IMR-90 (cell line): ENCODE measurements around the gene MID1IP1. TPM values are rescaled to one million over a fixed set of nuclear protein-coding genes. Genes with fewer than 3 reads are reported as not detected.

ENCODE experiments used
- ATAC-seq: fragments of 200-7000 bp; cut with Tn5 transposase; 2 replicates; pipeline ENCODE4 v1.9.1; 2020; ENCODE audit warnings: low read depth, mild to moderate bottlenecking, moderate library complexity
- BruUV-seq: library from RNA; stranded (reverse); fragments of 400-500 nt; replicated peaks from 2 replicates; lab custom pipeline; 2021; lab: Mats Ljungman, UMichigan
- CTCF ChIA-PET: fragments of 300-600 bp; formaldehyde crosslinking; extraction: SDS; loops from one replicate; lab custom pipeline; 2021; ENCODE audit warnings: antibody characterized with exemption; lab: Yijun Ruan, JAX
- POLR2A ChIA-PET: fragments of 300-600 bp; sonication (Branson Sonifier 250); formaldehyde crosslinking; loops from one replicate; lab custom pipeline; 2022; ENCODE audit warnings: antibody characterized with exemption; ENCODE audit not compliant: unreplicated experiment; lab: Charles Lee
- DNase-seq: peaks from one replicate; pipeline ENCODE4 v3.0.0; 2013
- H2AFZ ChIP-seq: replicated peaks from 2 replicates; pipeline ENCODE3; 2013; ENCODE audit warnings: low read length, mild to moderate bottlenecking; ENCODE audit not compliant: poor library complexity
- H2AK5ac ChIP-seq: 2 replicates; pipeline ENCODE4 v1.6.1; 2013; ENCODE audit warnings: low read depth, low read length, inconsistent platforms
- H2AK9ac ChIP-seq: replicated peaks from 2 replicates; pipeline ENCODE3; 2013; ENCODE audit warnings: mild to moderate bottlenecking, low read depth, low read length, moderate library complexity; ENCODE audit not compliant: poor library complexity
- H2BK120ac ChIP-seq: 2 replicates; pipeline ENCODE4 v1.6.1; 2013; ENCODE audit warnings: low read depth, low read length, inconsistent platforms
- H2BK15ac ChIP-seq: 3 replicates; pipeline ENCODE4 v1.6.1; 2013; ENCODE audit warnings: low read depth, low read length, inconsistent platforms
- H2BK20ac ChIP-seq: 2 replicates; pipeline ENCODE4 v1.6.1; 2013; ENCODE audit warnings: low read depth, mild to moderate bottlenecking, inconsistent platforms, low read length, moderate library complexity
- H2BK5ac ChIP-seq: 2 replicates; pipeline ENCODE4 v1.6.1; 2013; ENCODE audit warnings: mild to moderate bottlenecking, low read depth, low read length, inconsistent platforms; ENCODE audit not compliant: poor library complexity, severe bottlenecking
- H3K14ac ChIP-seq: replicated peaks from 2 replicates; pipeline ENCODE4 v1.6.1; 2013; ENCODE audit warnings: low read depth, low read length, inconsistent platforms
- H3K18ac ChIP-seq: 2 replicates; pipeline ENCODE4 v1.6.1; 2013; ENCODE audit warnings: low read depth, low read length, control low read depth
- H3K23ac ChIP-seq: 2 replicates; pipeline ENCODE4 v1.6.1; 2013; ENCODE audit warnings: low read depth, low read length, inconsistent platforms
- H3K27ac ChIP-seq: 2 replicates; pipeline ENCODE4 v1.5.1; 2013; ENCODE audit warnings: mild to moderate bottlenecking, control low read depth, low read length; ENCODE audit not compliant: insufficient read depth
- H3K27me3 ChIP-seq: 2 replicates; pipeline ENCODE4 v1.6.1; 2013; ENCODE audit warnings: low read length; ENCODE audit not compliant: control insufficient read depth, insufficient read depth
- H3K36me3 ChIP-seq: 2 replicates; pipeline ENCODE4 v1.6.1; 2013; ENCODE audit warnings: low read length, mixed read lengths; ENCODE audit not compliant: control insufficient read depth, insufficient read depth
- H3K4ac ChIP-seq: 2 replicates; pipeline ENCODE4 v1.6.1; 2013; ENCODE audit warnings: low read depth, low read length, inconsistent platforms
- H3K4me1 ChIP-seq: 2 replicates; pipeline ENCODE4 v1.6.1; 2013; ENCODE audit warnings: low read length, mixed read lengths; ENCODE audit not compliant: control insufficient read depth, insufficient read depth
- H3K4me2 ChIP-seq: 2 replicates; pipeline ENCODE4 v1.6.1; 2013; ENCODE audit warnings: low read depth, mild to moderate bottlenecking, control low read depth, low read length, moderate library complexity
- H3K4me3 ChIP-seq: 2 replicates; pipeline ENCODE4 v1.5.1; 2013; ENCODE audit warnings: low read depth, mild to moderate bottlenecking, control low read depth, low read length, moderate library complexity; ENCODE audit not compliant: insufficient read depth
- H3K56ac ChIP-seq: 2 replicates; pipeline ENCODE4 v1.6.1; 2013; ENCODE audit warnings: low read length, inconsistent platforms; ENCODE audit not compliant: insufficient read depth; ENCODE audit errors: extremely low read depth
- H3K79me1 ChIP-seq, 2 experiments: 2 replicates each; pipeline ENCODE4 v1.6.1; 2013; ENCODE audit warnings: low read length in 2 of 2, inconsistent platforms in 1 of 2, low read depth in 1 of 2
- H3K9ac ChIP-seq: 2 replicates; pipeline ENCODE4 v1.6.1; 2013; ENCODE audit warnings: low read depth, low read length, control low read depth
- H3K9me1 ChIP-seq: 2 replicates; pipeline ENCODE4 v1.6.1; 2013; ENCODE audit warnings: low read length, inconsistent platforms; ENCODE audit not compliant: insufficient read depth
- H3K9me3 ChIP-seq: 2 replicates; pipeline ENCODE4 v1.6.1; 2013; ENCODE audit warnings: low read length; ENCODE audit not compliant: control insufficient read depth, insufficient read depth
- H4K20me1 ChIP-seq: 2 replicates; pipeline ENCODE4 v1.6.1; 2013; ENCODE audit warnings: low read length, inconsistent platforms; ENCODE audit not compliant: insufficient read depth
- H4K5ac ChIP-seq: 2 replicates; pipeline ENCODE4 v1.6.1; 2013; ENCODE audit warnings: mild to moderate bottlenecking, low read depth, low read length, control low read depth
- H4K8ac ChIP-seq, 2 experiments: 2 replicates each; pipeline ENCODE4 v1.6.1; 2013; ENCODE audit warnings: low read depth in 2 of 2, low read length in 2 of 2, control low read depth in 1 of 2, inconsistent platforms in 1 of 2
- H4K91ac ChIP-seq: 2 replicates; pipeline ENCODE4 v1.6.1; 2013; ENCODE audit warnings: low read depth, low read length, inconsistent platforms; ENCODE audit not compliant: insufficient read depth
- CHD1 ChIP-seq: IDR thresholded peaks from 2 replicates; pipeline ENCODE4 v1.6.1; 2012; ENCODE audit warnings: low read depth, low read length, improper control_type of control experiment
- WGBS, 2 experiments: methylation state at CpG; one replicate each; pipeline versions ENCODE4 v1.1.5 to v1.1.7; 2013; ENCODE audit warnings: missing lambda C conversion rate in 2 of 2; ENCODE audit not compliant: insufficient read length in 1 of 2; ENCODE audit errors: extremely low coverage in 2 of 2; 5-methylcytosine and 5-hydroxymethylcytosine counted together
- dilution Hi-C: fragments of 300-500 bp; cut with HindIII; formaldehyde crosslinking; loops from one replicate; pipeline ENCODE4 v1.14.3; 2018; ENCODE audit warnings: low sequenced_read_pairs; ENCODE audit not compliant: unreplicated experiment
- in situ Hi-C: fragments of 300-500 bp; cut with MboI; formaldehyde crosslinking; loops from 3 replicates; pipeline ENCODE4 v1.14.3; 2019; ENCODE audit warnings: low sequenced_read_pairs, inconsistent platforms, mixed read lengths
- intact Hi-C: fragments of 100-400 bp; cut with micrococcal nuclease; formaldehyde crosslinking; loops from 2 replicates; pipeline ENCODE4 v1.10.0; 2022
- polyA plus RNA-seq, 3 experiments: library from polyadenylated mRNA; depleted of rRNA; stranded (reverse); fragments of >200 nt; gene quantifications; 2 replicates each; pipeline ENCODE4 v1.2.3, GENCODE V29; 2012; ENCODE audit warnings: low replicate concordance in 1 of 3
- total RNA-seq: library from RNA; depleted of rRNA; stranded (reverse); fragments of >200 nt; gene quantifications from 2 replicates; pipeline ENCODE4 v1.2.3, GENCODE V29; 2012; rRNA removed

Gene MID1IP1
- total and polyA plus RNA-seq, 2 of the 4 experiments (the other 2 are of a cell fraction), result 14.5 to 31.3 TPM

GRCh38 chrX:38854305-38854704 lies 53.0 kb downstream of the MID1IP1 start:
- BruUV-seq, result no TSS peak
- no peak overlapping the region for H2BK20ac ChIP-seq
- intact Hi-C loops, result no loop called here
- ChIA-PET POLR2A (no interaction called here), CTCF (no interaction called here)
- H3K9me1 ChIP-seq, result no peaks in the 10 kb centered on the region
- H4K20me1 ChIP-seq, result no peaks in the 10 kb centered on the region
- no peak overlapping the region for H2BK5ac ChIP-seq
- H3K18ac ChIP-seq, result no peak overlapping the region
- peaks cover 2% of the 10 kb centered on the region for H3K27me3 ChIP-seq
- DNase-seq, result no peak
- H3K4me3 ChIP-seq, result no peak overlapping the region
- no peak overlapping the region for H3K14ac ChIP-seq
- no peaks in the 10 kb centered on the region for H3K9me3 ChIP-seq
- H4K5ac ChIP-seq, result no peak overlapping the region
- no peaks in the 10 kb centered on the region for H3K79me1 ChIP-seq
- H3K36me3 ChIP-seq, result no peaks in the 10 kb centered on the region
- H3K4me2 ChIP-seq, result no peak overlapping the region
- H2AFZ ChIP-seq, result no peak overlapping the region
- H3K4ac ChIP-seq, result no peak overlapping the region
- no peak overlapping the region for H3K9ac ChIP-seq
- no peaks in the 10 kb centered on the region for H3K4me1 ChIP-seq
- no peak overlapping the region for H3K56ac ChIP-seq
- dilution Hi-C loops, result no loop called here
- H2BK15ac ChIP-seq, result no peak overlapping the region
- H4K91ac ChIP-seq, result no peak overlapping the region
- H2BK120ac ChIP-seq, result no peak overlapping the region
- no peak overlapping the region for H3K23ac ChIP-seq
- no peak for ATAC-seq
- no peak overlapping the region for H2AK9ac ChIP-seq
- no CpG with 5 or more reads among the region's 3 CpGs for whole genome bisulfite sequencing, 2 experiments
- H4K8ac ChIP-seq, result no peak overlapping the region
- in situ Hi-C loops, result no loop called here
- H2AK5ac ChIP-seq, result no peak overlapping the region
- TF ChIP-seq CHD1, result no peak
- no peak overlapping the region for H3K27ac ChIP-seq

Other genes with a start within 250 kb of the MID1IP1 start
- gene TSPAN7, start 239.9 kb upstream of the MID1IP1 start, total RNA-seq, result not detected in 2 replicates
- not detected in 2 replicates for gene TSPAN7, start 239.9 kb upstream of the MID1IP1 start, polyA plus RNA-seq (2012; rRNA removed)